Stimulated activated CD8-positive, alpha-beta memory T cell treated with anti-CD3 and anti-CD28 coated beads, Interleukin-12 subunit alpha, Interleukin-12 subunit beta, amount 100 ng/mL, for 4 hours (primary cell): ENCODE data around the gene STAT5B.

Source experiments
- DNase-seq: peaks from one replicate; pipeline ENCODE4 v3.0.0-alpha.2; 2020; ENCODE audit warnings: low read depth

STAT5B gene

DNA sequence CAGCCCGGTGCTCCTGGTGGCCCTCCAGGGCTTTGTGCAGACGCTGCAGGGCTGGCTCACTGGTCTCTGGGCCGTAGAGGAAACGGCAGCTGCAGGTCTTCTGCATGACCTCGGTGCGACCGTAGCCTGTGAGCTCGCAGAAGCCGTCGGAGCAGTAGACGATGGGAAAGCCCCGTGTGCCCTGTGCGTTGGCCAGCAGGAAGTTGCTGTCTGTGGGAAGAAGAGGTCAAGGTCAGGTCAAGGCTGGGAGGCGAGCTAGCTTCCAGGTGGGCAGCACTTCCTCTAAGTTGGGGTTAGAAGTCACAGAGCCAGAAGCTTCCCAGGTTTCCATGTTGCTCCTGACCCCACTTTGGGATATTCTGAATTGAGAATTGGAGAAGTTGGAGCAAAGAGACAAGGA lies 97.4 kb downstream of the STAT5B start:
- no peak for DNase-seq

DNA sequence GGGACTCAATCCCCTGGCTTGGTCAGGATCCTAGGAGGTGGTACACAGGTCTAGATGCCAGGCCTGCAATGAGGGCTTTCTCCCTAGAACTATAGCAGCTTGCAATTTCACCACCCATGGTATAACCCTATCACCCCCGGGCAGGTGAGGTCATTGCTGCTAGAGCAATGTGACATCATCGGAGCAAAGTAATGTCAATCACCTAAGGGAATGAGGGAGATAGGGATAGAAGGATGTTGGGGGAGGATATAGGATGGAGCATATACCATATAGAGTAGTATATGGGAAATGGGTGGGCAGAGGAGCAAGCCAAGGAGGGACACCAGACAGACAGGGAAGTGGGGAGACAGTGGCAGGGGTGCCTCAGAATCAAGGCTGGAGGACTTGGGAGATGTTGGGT lies 98.5 kb downstream of the STAT5B start:
- no peak for DNase-seq

DNA sequence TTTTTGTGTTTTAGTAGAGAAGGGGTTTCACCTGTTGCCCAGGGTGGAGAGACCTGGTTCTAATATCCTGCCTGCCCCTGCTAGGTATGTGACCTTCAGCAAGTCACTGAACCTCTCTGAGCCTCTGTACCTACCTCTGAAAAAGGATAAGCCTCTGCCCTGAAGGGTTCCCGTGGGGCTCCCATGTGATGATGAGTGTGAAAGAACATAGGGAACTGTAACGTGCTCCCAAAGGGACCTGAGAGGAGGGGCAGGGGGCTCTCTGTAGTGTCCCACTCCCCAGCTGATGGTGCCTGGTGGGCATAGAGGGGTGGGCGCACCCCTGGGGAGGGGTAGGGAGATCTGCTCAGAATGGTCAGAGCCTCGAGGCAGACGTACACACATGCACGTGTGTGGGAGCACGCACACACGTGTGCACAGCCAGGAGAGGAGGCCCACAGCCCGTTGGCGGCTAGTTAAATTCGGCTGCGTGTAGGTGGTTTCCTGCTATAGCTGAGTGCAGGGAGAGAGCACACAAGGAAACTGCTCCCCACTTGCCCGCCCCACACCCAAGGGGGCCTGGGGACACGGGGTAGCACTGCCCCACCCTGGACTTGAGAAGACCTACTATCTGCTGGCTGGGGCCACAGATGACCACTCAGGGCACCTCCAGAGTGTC lies 101.9 kb downstream of the STAT5B start:
- no peak for DNase-seq

DNA sequence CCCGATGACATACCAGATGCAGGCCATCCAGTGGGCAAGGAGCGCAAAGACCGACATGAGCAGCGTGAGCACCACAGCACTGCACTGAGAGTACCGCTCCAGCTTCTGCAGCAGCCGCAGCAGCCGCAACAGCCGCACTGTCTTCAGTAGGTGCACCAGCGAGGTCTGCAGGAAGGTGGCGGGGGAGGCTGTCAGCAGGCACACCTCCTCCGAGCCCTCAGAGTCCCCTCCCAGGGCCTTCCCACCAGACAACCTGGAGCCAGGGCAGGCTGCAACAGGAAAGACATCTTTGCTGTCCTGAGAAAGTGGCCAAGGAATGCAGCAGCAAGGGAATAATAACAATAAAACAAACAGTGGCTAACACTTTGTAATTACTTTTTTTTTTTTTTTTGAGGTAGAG lies 104.4 kb downstream of the STAT5B start:
- no peak for DNase-seq

DNA sequence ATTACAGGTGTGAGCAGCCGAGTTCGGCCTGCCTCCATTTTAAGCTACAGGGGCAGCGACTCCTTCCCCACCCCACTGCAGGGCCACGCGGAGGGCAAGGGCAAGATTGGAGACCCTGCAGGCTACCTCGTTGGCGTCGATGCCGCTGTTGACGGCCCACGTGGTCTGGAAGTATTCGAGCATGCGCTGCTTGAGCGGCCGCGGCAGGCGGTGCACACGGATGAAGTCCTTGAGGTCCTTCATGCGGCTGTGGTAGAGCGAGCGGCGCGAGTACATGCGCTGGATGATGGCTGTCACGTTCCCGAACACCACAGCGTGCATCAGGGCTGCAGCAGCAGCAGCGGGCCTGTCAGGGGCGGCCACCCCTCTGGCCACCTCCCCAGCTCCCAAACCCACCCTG lies 106.8 kb downstream of the STAT5B start:
- DNase-seq = no peak

DNA sequence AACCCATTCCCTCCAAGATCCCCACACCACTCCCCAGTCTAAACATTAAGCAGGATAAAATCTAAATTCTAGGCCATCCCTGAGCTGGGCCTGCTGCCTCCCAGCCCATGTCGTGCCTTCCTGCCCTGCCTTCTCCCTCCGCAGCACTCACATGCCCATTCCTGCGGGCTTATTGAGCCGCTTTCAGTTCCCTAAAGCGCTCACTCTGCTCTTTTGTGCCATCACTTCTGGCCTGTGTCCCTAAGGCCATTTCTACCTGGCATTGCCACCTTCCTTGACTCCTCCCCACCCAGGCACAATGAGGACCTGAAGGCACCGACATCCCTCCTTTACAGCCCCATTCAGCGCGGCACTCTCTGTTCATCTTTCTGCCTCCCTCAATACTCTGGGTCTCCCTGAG lies 108.4 kb downstream of the STAT5B start:
- no peak for DNase-seq

DNA sequence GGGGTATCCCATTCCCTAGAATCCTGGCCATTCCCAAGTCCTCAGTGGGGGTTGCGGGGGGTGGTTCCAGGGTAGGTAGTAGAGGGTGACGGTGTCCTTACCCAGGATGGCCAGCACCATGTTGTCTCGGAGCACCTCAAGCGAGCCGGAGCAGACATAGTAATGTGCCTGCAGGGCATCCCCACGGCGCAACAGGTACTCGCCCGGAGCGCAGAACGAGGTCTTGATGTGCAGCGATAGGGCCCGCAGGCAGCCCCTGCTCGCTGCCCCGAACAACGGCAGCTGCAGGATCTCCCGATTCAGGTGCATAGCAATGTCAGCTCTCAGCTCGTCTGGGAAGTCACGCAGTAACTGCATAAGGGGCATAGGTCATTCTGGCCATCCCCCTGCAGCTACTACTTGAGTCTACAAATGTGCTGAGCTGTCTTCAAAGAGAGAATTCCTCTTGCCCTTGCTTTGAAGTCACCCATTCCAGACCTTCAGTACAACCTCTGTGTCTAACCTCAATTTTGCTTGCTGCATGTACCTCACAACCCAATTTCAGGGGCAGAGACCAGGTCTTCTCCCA lies 109.9 kb downstream of the STAT5B start:
- no peak for DNase-seq

DNA sequence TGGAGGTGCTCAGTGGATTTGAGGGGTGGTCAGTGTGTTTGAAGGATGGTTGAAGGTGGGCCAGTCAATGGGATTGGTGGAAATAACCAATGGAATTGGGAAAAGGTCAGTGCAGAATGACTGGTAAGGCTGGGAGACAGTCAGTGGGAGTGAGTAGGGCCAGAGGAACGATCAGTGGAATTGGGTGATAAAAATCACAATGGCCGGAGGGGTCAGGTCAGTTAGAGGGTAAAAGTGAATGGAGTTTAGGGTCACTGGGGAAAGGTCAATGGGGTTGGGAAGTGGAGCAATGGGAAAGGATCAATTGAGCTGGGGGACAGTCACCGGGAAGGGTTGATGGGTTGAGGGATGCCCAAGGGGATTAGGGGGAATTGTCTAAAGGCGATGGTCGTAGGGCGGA lies 110.4 kb downstream of the STAT5B start:
- DNase-seq = no peak

DNA sequence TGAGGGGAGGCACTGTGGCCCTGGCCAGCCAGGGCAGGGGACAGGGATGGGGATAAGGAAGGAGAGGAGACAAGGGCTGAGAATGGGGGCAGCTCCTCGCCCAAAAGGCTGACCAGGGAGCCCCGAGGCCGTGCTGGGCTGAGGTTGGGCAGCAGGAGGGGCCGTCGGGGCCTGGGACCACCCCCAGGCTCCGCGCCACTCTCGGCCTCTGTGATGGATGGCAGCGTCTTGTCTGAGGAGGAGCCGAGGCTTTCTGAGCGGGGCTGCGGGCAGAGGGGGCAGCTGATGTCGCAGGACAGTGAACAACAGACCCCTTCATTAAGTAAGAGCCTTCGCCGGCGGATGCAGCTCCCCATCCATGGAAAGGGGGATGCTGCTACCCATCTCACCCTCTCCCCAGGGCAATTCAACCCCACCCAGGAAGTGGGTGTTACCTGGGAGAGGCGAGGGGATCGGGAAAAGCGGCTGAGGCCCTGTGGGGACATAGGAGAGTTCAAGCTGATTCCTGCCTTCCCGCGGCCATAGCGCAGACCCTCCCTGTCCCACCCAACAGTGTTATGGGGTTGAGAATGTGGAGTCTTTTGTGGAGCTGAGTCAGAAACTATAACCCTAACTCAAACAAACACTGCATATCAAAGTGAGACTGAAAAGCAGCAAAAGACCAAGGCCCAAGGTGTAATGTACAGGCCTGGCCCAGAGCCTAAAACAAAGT lies 112.3 kb downstream of the STAT5B start:
- no peak for DNase-seq

DNA sequence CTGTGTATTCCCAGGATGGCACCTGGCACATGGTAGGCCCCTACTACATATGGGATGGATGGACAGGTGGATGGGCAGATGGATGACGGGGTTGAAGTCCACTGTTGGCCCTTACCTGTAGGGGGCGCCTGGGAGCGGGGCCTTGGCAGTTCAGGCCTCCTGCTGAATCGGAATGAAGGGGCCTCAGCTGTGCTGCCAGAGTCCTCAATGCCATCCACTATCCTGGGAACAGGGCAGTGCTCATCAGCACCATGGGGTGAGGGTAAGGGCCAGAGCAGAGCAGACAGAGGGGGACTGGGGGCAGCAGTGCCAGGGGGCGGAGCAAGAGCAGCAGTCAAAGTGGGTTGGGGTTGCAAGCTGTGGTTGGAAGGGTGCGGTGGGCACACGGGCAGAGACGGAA lies 113.1 kb downstream of the STAT5B start:
- no peak for DNase-seq

DNA sequence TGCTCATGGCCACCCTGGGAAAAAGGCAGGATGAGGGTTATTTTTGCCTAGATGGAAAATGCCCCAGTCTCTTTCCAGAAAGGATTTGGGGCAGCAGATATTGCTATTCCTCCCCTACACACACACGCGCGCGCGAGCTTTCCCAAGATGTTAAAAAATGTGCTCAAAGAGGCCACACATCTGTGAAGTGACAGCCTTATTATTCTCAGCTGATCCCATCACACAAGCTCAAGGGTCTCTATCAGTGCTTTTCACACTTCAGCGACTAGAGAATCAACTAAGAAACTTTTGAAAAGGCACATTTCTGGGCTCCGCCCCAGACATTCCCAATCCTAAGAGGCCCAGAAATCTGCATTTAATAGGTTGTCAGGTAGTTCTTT lies 115.7 kb downstream of the STAT5B start:
- DNase-seq = no peak

DNA sequence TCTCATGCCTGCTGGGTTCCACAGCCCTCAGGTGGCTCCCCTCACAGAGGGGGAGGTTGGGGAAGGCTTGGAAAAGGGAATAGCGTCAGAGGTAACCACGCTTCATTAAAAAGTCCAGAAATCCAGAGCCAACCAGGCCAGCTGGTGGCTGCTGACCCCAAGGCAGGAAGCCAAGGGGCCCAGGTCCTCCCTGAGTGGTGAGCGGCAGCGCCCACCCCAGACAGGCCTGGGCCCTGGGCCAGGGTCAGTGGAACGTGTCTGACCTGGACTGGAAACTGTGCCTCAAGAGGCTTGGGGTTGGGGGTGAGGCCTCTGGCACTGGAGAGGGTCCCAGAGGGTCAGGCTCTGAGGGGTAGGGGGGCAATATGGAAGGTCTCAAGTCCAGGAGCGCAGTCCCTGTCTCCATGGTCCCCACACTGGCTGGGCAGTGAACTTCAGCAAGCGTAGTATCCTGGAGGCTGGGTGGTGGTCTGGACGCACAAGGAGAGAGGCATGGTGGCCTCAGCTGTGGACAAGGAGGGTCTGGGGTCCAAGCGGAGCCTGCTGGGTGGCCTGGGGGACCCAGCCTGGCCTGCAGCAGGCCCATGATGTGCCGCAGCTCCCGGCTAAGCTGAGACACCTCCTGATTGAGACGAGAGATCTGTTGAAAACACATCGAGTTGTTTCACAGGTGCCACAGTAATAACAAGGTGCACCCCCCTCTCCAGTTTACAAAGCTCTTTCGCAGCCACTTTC lies 116.2 kb downstream of the STAT5B start:
- DNase-seq = no peak

DNA sequence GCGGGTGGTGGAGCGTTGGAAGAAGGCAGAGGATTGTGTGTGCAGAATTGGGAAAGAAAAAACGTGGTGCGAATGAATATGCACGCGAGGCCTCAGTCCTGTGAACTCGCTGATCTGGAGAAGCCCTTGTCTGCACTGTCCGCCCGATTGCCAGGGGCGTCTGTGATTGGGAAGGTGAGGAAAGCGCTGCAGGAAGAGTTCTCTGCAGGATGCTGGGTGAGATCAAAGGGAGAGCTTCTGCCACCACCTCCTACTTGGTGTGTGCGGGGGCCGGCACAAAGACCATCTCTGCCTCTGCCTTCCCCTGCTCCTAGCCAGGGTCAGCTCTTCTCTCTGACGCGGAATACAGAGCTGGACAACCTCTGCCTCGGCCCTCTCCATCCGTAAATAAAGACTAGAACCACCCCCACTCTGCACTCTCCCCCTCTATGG lies 120.6 kb downstream of the STAT5B start:
- DNase-seq = no peak

DNA sequence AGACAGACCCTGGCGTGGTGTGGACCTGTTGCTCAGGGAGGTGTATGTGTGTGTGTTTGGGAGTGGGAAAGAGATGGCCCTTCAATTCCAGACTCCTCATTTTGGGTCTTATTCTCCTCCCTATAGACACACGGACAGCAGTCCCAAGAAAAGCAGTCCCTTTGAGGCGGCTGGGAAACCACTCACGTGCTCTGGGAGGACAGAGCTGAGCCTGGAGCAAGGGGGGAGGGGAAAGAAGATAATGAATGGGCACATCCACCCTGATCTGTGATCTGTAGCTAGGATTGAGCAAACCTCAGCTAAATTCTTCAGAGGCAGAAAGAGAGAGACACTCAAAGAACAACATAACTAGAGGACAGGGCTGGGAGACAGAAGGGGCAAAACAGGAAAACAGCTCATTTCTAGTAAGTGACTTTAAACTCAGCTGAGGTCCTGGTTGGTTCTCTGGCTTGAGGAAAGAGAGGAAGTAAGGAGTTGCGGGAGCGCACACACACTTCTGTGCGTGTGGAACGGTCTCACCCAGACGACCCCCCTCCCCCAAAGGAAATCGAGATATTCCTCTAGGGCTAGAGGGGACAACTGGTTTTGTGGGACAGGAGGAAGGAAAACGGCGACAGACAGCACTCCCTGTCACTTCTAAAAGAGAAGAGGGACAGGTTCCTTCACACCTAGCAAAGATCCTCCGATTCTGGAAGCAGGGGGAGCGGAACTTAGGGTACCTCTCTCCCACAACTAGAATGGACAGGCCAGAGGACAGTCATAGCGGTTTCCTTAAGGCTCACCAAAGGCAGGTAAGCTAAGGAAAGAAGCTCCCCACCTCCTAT lies 122.1 kb downstream of the STAT5B start:
- no peak for DNase-seq
